Breast epithelium (tissue), 3 donors: ENCODE measurements around the gene DSG3.

Experiments used
- POLR2A ChIP-seq: fragments of 450-650 bp; IDR thresholded peaks from one replicate; pipeline ENCODE4 v1.6.1; 2016; ENCODE audit warnings: antibody characterized with exemption, mild to moderate bottlenecking, moderate library complexity
- POLR2AphosphoS5 ChIP-seq, 3 donors: sonication (generic); formaldehyde crosslinking; IDR thresholded peaks; one replicate each; pipeline ENCODE4 v1.6.1; 2017; ENCODE audit warnings: antibody characterized with exemption in 3 of 3
- TF ChIP-seq, protein P1 (sequence below), 3 donors: fragments of 450-650 bp; IDR thresholded peaks; one replicate each; pipeline ENCODE4 v1.5.1; 2016 to 2017; ENCODE audit warnings: antibody characterized with exemption in 3 of 3, mild to moderate bottlenecking in 3 of 3, moderate library complexity in 3 of 3

DNA sequence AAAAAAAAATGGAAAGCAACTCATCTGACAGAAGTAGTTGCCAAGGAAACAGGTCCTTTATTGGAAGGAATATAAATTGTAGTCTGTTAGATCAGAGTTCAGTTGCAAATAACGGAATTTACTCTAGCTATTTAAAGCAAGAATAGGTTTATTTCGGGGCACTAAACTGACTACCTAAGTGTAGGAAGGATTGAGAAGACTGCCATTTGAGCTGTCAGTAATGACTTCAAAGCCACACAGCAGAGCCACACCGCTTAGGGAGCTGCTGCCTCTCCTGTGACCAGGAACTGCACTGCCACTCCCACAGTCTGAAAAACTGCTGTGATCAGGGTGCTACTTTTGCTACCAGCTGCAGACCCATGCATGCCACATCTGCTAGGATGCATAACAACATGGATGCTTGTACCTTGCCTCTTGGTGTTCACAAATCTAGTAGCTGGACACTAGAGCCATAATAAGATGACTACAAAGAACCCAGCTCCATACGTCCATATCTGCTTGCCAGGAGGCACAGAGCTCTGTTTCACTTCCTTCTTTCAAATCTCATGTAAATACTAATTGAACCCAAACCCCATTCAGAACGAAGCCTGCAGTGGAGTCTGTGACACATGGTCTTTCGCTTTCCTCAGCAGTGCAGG, 52.6 kb downstream of the DSG3 start:
- TF ChIP-seq, protein P1, sequence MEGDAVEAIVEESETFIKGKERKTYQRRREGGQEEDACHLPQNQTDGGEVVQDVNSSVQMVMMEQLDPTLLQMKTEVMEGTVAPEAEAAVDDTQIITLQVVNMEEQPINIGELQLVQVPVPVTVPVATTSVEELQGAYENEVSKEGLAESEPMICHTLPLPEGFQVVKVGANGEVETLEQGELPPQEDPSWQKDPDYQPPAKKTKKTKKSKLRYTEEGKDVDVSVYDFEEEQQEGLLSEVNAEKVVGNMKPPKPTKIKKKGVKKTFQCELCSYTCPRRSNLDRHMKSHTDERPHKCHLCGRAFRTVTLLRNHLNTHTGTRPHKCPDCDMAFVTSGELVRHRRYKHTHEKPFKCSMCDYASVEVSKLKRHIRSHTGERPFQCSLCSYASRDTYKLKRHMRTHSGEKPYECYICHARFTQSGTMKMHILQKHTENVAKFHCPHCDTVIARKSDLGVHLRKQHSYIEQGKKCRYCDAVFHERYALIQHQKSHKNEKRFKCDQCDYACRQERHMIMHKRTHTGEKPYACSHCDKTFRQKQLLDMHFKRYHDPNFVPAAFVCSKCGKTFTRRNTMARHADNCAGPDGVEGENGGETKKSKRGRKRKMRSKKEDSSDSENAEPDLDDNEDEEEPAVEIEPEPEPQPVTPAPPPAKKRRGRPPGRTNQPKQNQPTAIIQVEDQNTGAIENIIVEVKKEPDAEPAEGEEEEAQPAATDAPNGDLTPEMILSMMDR (IDR thresholded peaks at IDR 0.05) = no peak
- TF ChIP-seq POLR2AphosphoS5 (IDR thresholded peaks at IDR 0.05) (no peak), POLR2A (no peak)
